H1 (cell line): ENCODE data around the gene ADCY2. TPM values are rescaled to one million over a fixed set of nuclear protein-coding genes. Genes with fewer than 3 reads are reported as not detected.

Source experiments
- CTCF ChIA-PET: fragments of 300-600 bp; sonication (Branson Sonifier 250); formaldehyde crosslinking; loops from one replicate; lab custom pipeline; 2021; ENCODE audit not compliant: partially characterized antibody; lab: Charles Lee
- POLR2A ChIA-PET: fragments of 300-600 bp; sonication (Branson Sonifier 250); formaldehyde crosslinking; loops from one replicate; lab custom pipeline; 2021; ENCODE audit warnings: inconsistent platforms; ENCODE audit not compliant: partially characterized antibody; lab: Charles Lee
- DNase-seq, 2 experiments: peaks; one replicate each; pipeline versions ENCODE4 v3.0.0 to v3.0.0-alpha.2; 2010 to 2022; ENCODE audit warnings: low spot score in 2 of 2, low read depth in 1 of 2, mixed read lengths in 1 of 2
- FAIRE-seq: peaks from 2 replicates; lab custom pipeline; 2011; peaks lifted over from hg19 to GRCh38; lab: Jason Lieb, UNC
- H2AFZ ChIP-seq: 2 replicates; pipeline ENCODE4 v1.8.1; 2012; ENCODE audit warnings: low read length, inconsistent platforms
- H2AK5ac ChIP-seq: 2 replicates; pipeline ENCODE4 v1.6.1; 2013; ENCODE audit warnings: low read depth, low read length
- H2BK120ac ChIP-seq: replicated peaks from 2 replicates; pipeline ENCODE3; 2013; ENCODE audit warnings: low read depth, low read length, inconsistent platforms
- H2BK12ac ChIP-seq: 2 replicates; pipeline ENCODE4 v1.6.1; 2013; ENCODE audit warnings: low read depth, low read length
- H2BK15ac ChIP-seq: 2 replicates; pipeline ENCODE4 v1.6.1; 2013; ENCODE audit warnings: low read length
- H2BK20ac ChIP-seq: 2 replicates; pipeline ENCODE4 v1.6.1; 2013; ENCODE audit warnings: low read length
- H2BK5ac ChIP-seq: 2 replicates; pipeline ENCODE4 v1.6.1; 2013; ENCODE audit warnings: low read depth, low read length
- H3K14ac ChIP-seq: 2 replicates; pipeline ENCODE4 v1.6.1; 2013; ENCODE audit warnings: inconsistent platforms; ENCODE audit not compliant: insufficient read length
- H3K18ac ChIP-seq: 2 replicates; pipeline ENCODE4 v1.6.1; 2013; ENCODE audit warnings: low read length; ENCODE audit errors: extremely low read depth
- H3K23ac ChIP-seq: 2 replicates; pipeline ENCODE4 v1.6.1; 2013; ENCODE audit warnings: inconsistent platforms; ENCODE audit not compliant: insufficient read length
- H3K23me2 ChIP-seq: 2 replicates; pipeline ENCODE4 v1.6.1; 2013; ENCODE audit warnings: low read depth, low read length
- H3K27ac ChIP-seq: 2 replicates; pipeline ENCODE4 v1.6.1; 2011; ENCODE audit warnings: low read depth, low read length, inconsistent platforms
- H3K27me3 ChIP-seq, 4 experiments: replicated peaks in 1 of 4; 1 replicate in 1 of 4; 2 replicates in 3 of 4; pipeline versions ENCODE4 v1.6.1 to v1.8.1; 2011 to 2013; ENCODE audit warnings: low read length in 3 of 4, mild to moderate bottlenecking in 3 of 4, inconsistent platforms in 2 of 4, mixed read lengths in 2 of 4, moderate library complexity in 1 of 4; ENCODE audit not compliant: control insufficient read depth in 3 of 4, insufficient read depth in 3 of 4; ENCODE audit errors: extremely low read depth in 1 of 4
- H3K36me3 ChIP-seq, 4 experiments: 2 replicates each; pipeline versions ENCODE4 v1.6.1 to v1.8.1; 2011 to 2013; ENCODE audit warnings: mild to moderate bottlenecking in 4 of 4, low read length in 3 of 4, moderate library complexity in 2 of 4, control low read depth in 1 of 4, inconsistent platforms in 1 of 4; ENCODE audit not compliant: insufficient read depth in 4 of 4, control insufficient read depth in 2 of 4
- H3K4ac ChIP-seq: replicated peaks from 2 replicates; pipeline ENCODE3; 2013; ENCODE audit warnings: low read length, low read depth, mixed read lengths, inconsistent platforms; ENCODE audit not compliant: insufficient read length
- H3K4me1 ChIP-seq, 4 experiments: replicated peaks in 1 of 4; 1 replicate in 1 of 4; 2 replicates in 3 of 4; pipeline versions ENCODE4 v1.6.1 to v1.8.1; 2011 to 2013; ENCODE audit warnings: low read length in 3 of 4, inconsistent platforms in 2 of 4, mixed read lengths in 1 of 4; ENCODE audit not compliant: insufficient read depth in 4 of 4, control insufficient read depth in 3 of 4
- H3K4me2 ChIP-seq, 2 experiments: 2 replicates each; pipeline versions ENCODE4 v1.6.1 to v1.8.1; 2011 to 2013; ENCODE audit warnings: low read depth in 2 of 2, low read length in 2 of 2, control low read depth in 1 of 2, inconsistent platforms in 1 of 2, mild to moderate bottlenecking in 1 of 2; ENCODE audit not compliant: insufficient read depth in 1 of 2
- H3K4me3 ChIP-seq, 4 experiments: fragments of 200-600, 300-600 bp in 1 of 4; sonication (generic), shearing (Covaris generic), sonication (Bioruptor Twin) in 1 of 4; 2 replicates each; pipeline versions ENCODE4 v1.5.1 to v1.8.1; 2011 to 2016; ENCODE audit warnings: low read length in 4 of 4, low read depth in 3 of 4, control low read depth in 2 of 4, inconsistent platforms in 2 of 4, mild to moderate bottlenecking in 2 of 4, mixed read lengths in 1 of 4, moderate library complexity in 1 of 4; ENCODE audit not compliant: insufficient read depth in 2 of 4; ENCODE audit errors: extremely low read depth in 1 of 4
- H3K56ac ChIP-seq: replicated peaks from 2 replicates; pipeline ENCODE3; 2013; ENCODE audit warnings: low read depth, mild to moderate bottlenecking, mixed read lengths, low read length, inconsistent platforms; ENCODE audit not compliant: insufficient read length
- H3K79me1 ChIP-seq: 2 replicates; pipeline ENCODE4 v1.6.1; 2013; ENCODE audit warnings: low read depth, low read length, control low read depth
- H3K79me2 ChIP-seq, 2 experiments: 2 replicates each; pipeline versions ENCODE4 v1.6.1 to v1.8.1; 2012 to 2013; ENCODE audit warnings: low read length in 2 of 2, mild to moderate bottlenecking in 2 of 2, inconsistent platforms in 1 of 2; ENCODE audit not compliant: insufficient read depth in 2 of 2, control insufficient read depth in 1 of 2
- H3K9ac ChIP-seq, 4 experiments: replicated peaks in 1 of 4; 1 replicate in 1 of 4; 2 replicates in 3 of 4; pipeline versions ENCODE4 v1.6.1 to v1.8.1; 2011 to 2013; ENCODE audit warnings: low read depth in 3 of 4, low read length in 3 of 4, control low read depth in 2 of 4, mild to moderate bottlenecking in 2 of 4, moderate library complexity in 2 of 4, inconsistent platforms in 1 of 4; ENCODE audit errors: extremely low read depth in 1 of 4
- H3K9me3 ChIP-seq, 2 experiments: 2 replicates each; pipeline versions ENCODE4 v1.6.1 to v1.8.1; 2012 to 2013; ENCODE audit warnings: mild to moderate bottlenecking in 2 of 2, moderate library complexity in 2 of 2, control low read depth in 1 of 2, inconsistent platforms in 1 of 2, low read depth in 1 of 2, low read length in 1 of 2, mixed read lengths in 1 of 2; ENCODE audit not compliant: insufficient read depth in 2 of 2
- H4K20me1 ChIP-seq, 2 experiments: replicated peaks in 1 of 2; 2 replicates each; pipeline versions ENCODE3 to v1.8.1; 2011 to 2013; ENCODE audit warnings: inconsistent platforms in 2 of 2, low read length in 2 of 2, mild to moderate bottlenecking in 1 of 2; ENCODE audit not compliant: insufficient read depth in 2 of 2, control insufficient read depth in 1 of 2
- H4K5ac ChIP-seq: 2 replicates; pipeline ENCODE4 v1.6.1; 2013; ENCODE audit warnings: low read length, low read depth, mixed read lengths, inconsistent platforms; ENCODE audit not compliant: insufficient read length
- H4K8ac ChIP-seq: 2 replicates; pipeline ENCODE4 v1.8.0; 2013; ENCODE audit warnings: mild to moderate bottlenecking, moderate library complexity, low read length, inconsistent platforms; ENCODE audit not compliant: insufficient read depth; ENCODE audit errors: extremely low read depth
- H4K91ac ChIP-seq: replicated peaks from 2 replicates; pipeline ENCODE3; 2013; ENCODE audit warnings: low read length, mixed read lengths, inconsistent platforms; ENCODE audit not compliant: insufficient read length
- BCL11A ChIP-seq, 2 experiments: IDR thresholded peaks; one replicate each; pipeline ENCODE4 v1.6.1; 2011; ENCODE audit warnings: low read depth in 2 of 2, low read length in 2 of 2, mild to moderate bottlenecking in 2 of 2
- CTCF ChIP-seq, 3 experiments: IDR thresholded peaks; 1 replicate in 2 of 3; 2 replicates in 1 of 3; pipeline versions ENCODE4 v1.5.1 to v1.6.1; 2011; ENCODE audit warnings: low read length in 3 of 3, mild to moderate bottlenecking in 3 of 3, inconsistent platforms in 2 of 3, low read depth in 1 of 3, moderate library complexity in 1 of 3; ENCODE audit not compliant: insufficient read depth in 1 of 3; ENCODE audit errors: control extremely low read depth in 1 of 3
- JUN ChIP-seq: IDR thresholded peaks from 2 replicates; pipeline ENCODE4 v1.6.1; 2011; ENCODE audit warnings: low read depth, mild to moderate bottlenecking, improper control_type of control experiment, low read length
- MAFK ChIP-seq: IDR thresholded peaks from 2 replicates; pipeline ENCODE4 v1.6.1; 2012; ENCODE audit warnings: low read depth, mild to moderate bottlenecking, improper control_type of control experiment, low read length
- MAX ChIP-seq: IDR thresholded peaks from 2 replicates; pipeline ENCODE4 v1.6.1; 2012; ENCODE audit warnings: inconsistent platforms
- RBBP5 ChIP-seq: IDR thresholded peaks from 2 replicates; pipeline ENCODE4 v1.7.1; 2012; ENCODE audit warnings: low read depth, mild to moderate bottlenecking, inconsistent platforms, low read length, moderate library complexity, borderline replicate concordance
- RNF2 ChIP-seq: fragments of 200-900, 300-1000 bp; sonication (generic); IDR thresholded peaks from 2 replicates; pipeline ENCODE4 v1.7.1; 2016; ENCODE audit warnings: borderline replicate concordance, low read depth, mild to moderate bottlenecking, antibody characterized with exemption, low read length; ENCODE audit not compliant: poor library complexity, severe bottlenecking; ENCODE audit errors: missing control alignments
- SAP30 ChIP-seq: fragments of 300-600 bp; sonication (generic); IDR thresholded peaks from 2 replicates; pipeline ENCODE4 v1.7.1; 2012; ENCODE audit warnings: low read length, moderate library complexity, mild to moderate bottlenecking, inconsistent platforms; ENCODE audit not compliant: insufficient read depth, insufficient replicate concordance
- SP2 ChIP-seq: IDR thresholded peaks from 2 replicates; pipeline ENCODE4 v1.6.1; 2012; ENCODE audit warnings: mild to moderate bottlenecking, low read length, inconsistent platforms
- SP4 ChIP-seq: IDR thresholded peaks from 2 replicates; pipeline ENCODE4 v1.6.1; 2012; ENCODE audit warnings: low read length, inconsistent platforms
- TEAD4 ChIP-seq: IDR thresholded peaks from 2 replicates; pipeline ENCODE4 v1.6.1; 2012; ENCODE audit warnings: low read depth, low read length, inconsistent platforms, mixed read lengths
- WGBS, 2 experiments: shearing (Covaris generic) in 1 of 2; methylation state at CpG; one replicate each; pipeline versions ENCODE4 v1.1.6 to v1.1.7; 2013 to 2015; ENCODE audit warnings: low lambda C conversion rate in 2 of 2, mixed read lengths in 2 of 2, inconsistent platforms in 1 of 2, low coverage in 1 of 2, missing lambda C conversion rate in 1 of 2; ENCODE audit not compliant: insufficient replicate concordance in 2 of 2, insufficient coverage in 1 of 2, insufficient read length in 1 of 2; ENCODE audit errors: extremely low coverage in 1 of 2, missing lambda C conversion rate in 1 of 2; 5-methylcytosine and 5-hydroxymethylcytosine counted together
- polyA plus RNA-seq, 7 experiments: library from polyadenylated mRNA; depleted of rRNA in 3 of 7; stranded (reverse) in 5 of 7; unstranded in 2 of 7; fragments of >200 nt in 5 of 7; fragments of 200-250 nt in 2 of 7; gene quantifications; 1 replicate in 5 of 7; 2 replicates in 1 of 7; 4 replicates in 1 of 7; pipeline versions ENCODE4 v1.2.1 to v1.2.3, GENCODE V29; 2011 to 2013; ENCODE audit warnings: missing spikeins in 2 of 7, mixed read lengths in 2 of 7
- total RNA-seq: library from RNA; stranded (reverse); fragmentation: NEBNext Ultra II Directional; extraction: Animal tissue kit (Norgen Biotek cat#: 25700); gene quantifications from 2 replicates; pipeline ENCODE4 v1.2.1, GENCODE V29; 2021

ADCY2 gene
- total and polyA plus RNA-seq, 2 of the 8 experiments (the other 6 are each of a cell fraction or from before 2014, with no cell fraction given): 35.8 to 122 TPM

- ChIA-PET POLR2A (no interaction called here), CTCF (interaction anchor here (0.6 to 3.0 kb wide), 4 partner anchors 9 to 1047 kb away, joined by 4 to 14 read pairs (median 4); no protein-coding TSS in a partner anchor)
- Histone ChIP-seq H4K20me1 (peaks cover 5 to 13% of the 10 kb centered on the region in 2 experiments), H3K23me2 (peaks cover 7% of the 10 kb centered on the region), H3K23ac (no peak overlapping the region), H3K14ac (no peak overlapping the region), H2AFZ (no peak overlapping the region), H2BK20ac (no peak overlapping the region), H2BK15ac (no peak overlapping the region), H4K8ac (no peak overlapping the region), H3K56ac (no peak overlapping the region), H3K9me3 (no peaks in the 10 kb centered on the region), H3K79me1 (peaks cover 3% of the 10 kb centered on the region; the same call in 1 of the 2 replicates), H3K4me2 (no peak overlapping the region; a peak in 1 of 4 replicates), H2BK12ac (no peak overlapping the region), H3K18ac (no peak overlapping the region), H3K79me2 (peaks cover 15 to 38% of the 10 kb centered on the region in 2 experiments), H3K27ac (no peak overlapping the region), H2BK120ac (no peak overlapping the region), H3K4me1 (peaks cover 0 to 4% (median 0%) of the 10 kb centered on the region in 4 experiments; a peak in 2 of 7 replicates), H3K4ac (no peak overlapping the region), H2AK5ac (no peak overlapping the region), H3K9ac (no peak overlapping the region), H3K36me3 (peaks cover 0 to 17% (median 2%) of the 10 kb centered on the region in 4 experiments; a peak in 3 of 8 replicates), H3K4me3 (no peak overlapping the region), H3K27me3 (no peaks in the 10 kb centered on the region), H2BK5ac (no peak overlapping the region), H4K91ac (no peak overlapping the region), H4K5ac (no peak overlapping the region)
- 84% methylated on average over 3 of the region's 3 CpGs; no CpG with 5 or more reads in 1 of the 2 experiments for WGBS, 2 experiments
- no peak for FAIRE-seq
- no peak for DNase-seq
- no peak for TF ChIP-seq SAP30
- no peak for TF ChIP-seq TEAD4
- no peak for TF ChIP-seq SP2
- TF ChIP-seq MAX: no peak
- TF ChIP-seq BCL11A (IDR thresholded peaks at IDR 0.05; ENCODE audit: low read depth in 2 of 2, low read length in 2 of 2): no peak
- no peak for TF ChIP-seq SP4
- TF ChIP-seq RNF2: no peak
- no peak for TF ChIP-seq JUN
- TF ChIP-seq RBBP5: no peak
- no peak for TF ChIP-seq CTCF (IDR thresholded peaks at IDR 0.05; ENCODE audit: control extremely low read depth in 1 of 3, insufficient read depth in 1 of 3, low read depth in 1 of 3, low read length in 3 of 3)
- TF ChIP-seq MAFK: no peak
Observed at GRCh38 chr5:7867260-7867659, 471.3 kb downstream of the ADCY2 start.
